ENCODE results near the gene EDDM3A.

DNA sequence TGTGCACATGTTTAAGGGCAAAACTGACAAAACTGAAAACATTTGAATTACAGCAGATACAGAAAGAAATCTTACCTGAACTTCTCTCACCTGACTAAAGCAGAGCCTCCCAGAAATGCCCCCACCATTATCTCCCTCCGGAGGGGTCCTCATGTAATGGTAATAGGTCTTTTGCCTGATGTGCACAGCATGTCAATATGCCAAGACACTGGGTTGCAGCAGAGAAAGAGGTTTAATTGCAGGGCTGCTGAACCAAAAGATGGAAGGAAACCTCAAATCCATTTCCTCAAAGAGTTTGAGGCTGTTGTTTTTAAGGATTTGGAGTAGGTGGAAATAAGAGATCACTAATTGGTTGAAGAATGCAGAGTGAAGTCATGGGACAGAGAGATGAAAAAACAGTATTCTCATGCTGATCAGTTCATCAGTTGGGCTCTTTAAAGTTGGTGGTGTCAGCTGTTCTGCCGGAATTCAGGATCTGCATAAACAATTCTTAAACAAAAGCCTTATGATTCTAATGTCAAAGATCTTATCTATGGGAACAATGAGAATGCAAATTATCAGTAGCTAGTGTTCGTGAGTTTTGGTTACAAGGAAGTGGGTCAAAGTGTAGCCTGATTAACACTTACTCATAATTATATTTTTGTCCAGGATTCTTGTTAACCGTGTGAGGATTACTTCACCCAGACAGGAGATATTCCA is 38.9 kb upstream of the EDDM3A start:
- TF ChIP-seq, protein P1, sequence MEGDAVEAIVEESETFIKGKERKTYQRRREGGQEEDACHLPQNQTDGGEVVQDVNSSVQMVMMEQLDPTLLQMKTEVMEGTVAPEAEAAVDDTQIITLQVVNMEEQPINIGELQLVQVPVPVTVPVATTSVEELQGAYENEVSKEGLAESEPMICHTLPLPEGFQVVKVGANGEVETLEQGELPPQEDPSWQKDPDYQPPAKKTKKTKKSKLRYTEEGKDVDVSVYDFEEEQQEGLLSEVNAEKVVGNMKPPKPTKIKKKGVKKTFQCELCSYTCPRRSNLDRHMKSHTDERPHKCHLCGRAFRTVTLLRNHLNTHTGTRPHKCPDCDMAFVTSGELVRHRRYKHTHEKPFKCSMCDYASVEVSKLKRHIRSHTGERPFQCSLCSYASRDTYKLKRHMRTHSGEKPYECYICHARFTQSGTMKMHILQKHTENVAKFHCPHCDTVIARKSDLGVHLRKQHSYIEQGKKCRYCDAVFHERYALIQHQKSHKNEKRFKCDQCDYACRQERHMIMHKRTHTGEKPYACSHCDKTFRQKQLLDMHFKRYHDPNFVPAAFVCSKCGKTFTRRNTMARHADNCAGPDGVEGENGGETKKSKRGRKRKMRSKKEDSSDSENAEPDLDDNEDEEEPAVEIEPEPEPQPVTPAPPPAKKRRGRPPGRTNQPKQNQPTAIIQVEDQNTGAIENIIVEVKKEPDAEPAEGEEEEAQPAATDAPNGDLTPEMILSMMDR (conservative IDR thresholded peaks at IDR 0.05), result no peak
- TF ChIP-seq EZH2 (IDR thresholded peaks at IDR 0.05; ENCODE audit: low read depth), result no peak

All from PC-9 (cell line).